HEK293 (cell line): ENCODE data around the gene LZTFL1.

ENCODE experiments used
- ZFP3 ChIP-seq: fragments of 450-650 bp; formaldehyde crosslinking; IDR thresholded peaks from 2 replicates; pipeline ENCODE4 v1.5.1; 2016; ENCODE audit warnings: low read depth, missing biosample characterization, missing genetic modification characterization
- ZNF302 ChIP-seq: fragments of 450-650 bp; formaldehyde crosslinking; IDR thresholded peaks from 2 replicates; pipeline ENCODE4 v1.5.1; 2016; ENCODE audit warnings: missing biosample characterization, missing genetic modification characterization, low read depth
- TF ChIP-seq, protein P1 (sequence below): fragments of 450-650 bp; formaldehyde crosslinking; IDR thresholded peaks from 2 replicates; pipeline ENCODE4 v1.5.1; 2016; ENCODE audit warnings: missing biosample characterization, missing genetic modification characterization, borderline replicate concordance
- TF ChIP-seq, protein P2 (sequence below): fragments of 450-650 bp; formaldehyde crosslinking; IDR thresholded peaks from 2 replicates; pipeline ENCODE4 v1.5.1; 2016; ENCODE audit warnings: missing biosample characterization, missing genetic modification characterization
- TF ChIP-seq, protein P3 (sequence below): fragments of 450-650 bp; formaldehyde crosslinking; IDR thresholded peaks from 2 replicates; pipeline ENCODE4 v1.5.1; 2016; ENCODE audit warnings: missing biosample characterization, missing genetic modification characterization

DNA sequence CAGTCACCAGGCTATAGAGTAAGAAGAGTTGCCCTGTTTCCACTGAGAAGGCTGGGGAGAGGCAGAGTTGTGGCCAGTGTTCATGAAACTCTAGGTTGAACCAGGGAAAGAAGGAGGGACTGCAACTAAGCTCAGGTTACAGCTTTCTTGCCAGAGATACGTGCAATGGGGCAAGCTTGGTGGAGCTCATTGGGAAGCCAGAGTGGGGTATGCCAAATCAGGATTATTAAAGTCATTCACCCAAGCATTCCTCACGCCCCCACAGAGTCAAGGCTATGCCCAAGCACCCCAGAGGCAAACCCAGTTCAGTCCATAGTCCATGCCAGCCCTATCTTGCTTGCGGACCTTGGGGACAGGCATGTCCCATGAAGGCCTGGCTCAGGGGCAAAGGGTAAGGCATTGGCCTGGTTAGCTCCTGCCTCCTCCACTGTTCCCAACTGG is 63.1 kb downstream of the LZTFL1 start:
- TF ChIP-seq, protein P1, sequence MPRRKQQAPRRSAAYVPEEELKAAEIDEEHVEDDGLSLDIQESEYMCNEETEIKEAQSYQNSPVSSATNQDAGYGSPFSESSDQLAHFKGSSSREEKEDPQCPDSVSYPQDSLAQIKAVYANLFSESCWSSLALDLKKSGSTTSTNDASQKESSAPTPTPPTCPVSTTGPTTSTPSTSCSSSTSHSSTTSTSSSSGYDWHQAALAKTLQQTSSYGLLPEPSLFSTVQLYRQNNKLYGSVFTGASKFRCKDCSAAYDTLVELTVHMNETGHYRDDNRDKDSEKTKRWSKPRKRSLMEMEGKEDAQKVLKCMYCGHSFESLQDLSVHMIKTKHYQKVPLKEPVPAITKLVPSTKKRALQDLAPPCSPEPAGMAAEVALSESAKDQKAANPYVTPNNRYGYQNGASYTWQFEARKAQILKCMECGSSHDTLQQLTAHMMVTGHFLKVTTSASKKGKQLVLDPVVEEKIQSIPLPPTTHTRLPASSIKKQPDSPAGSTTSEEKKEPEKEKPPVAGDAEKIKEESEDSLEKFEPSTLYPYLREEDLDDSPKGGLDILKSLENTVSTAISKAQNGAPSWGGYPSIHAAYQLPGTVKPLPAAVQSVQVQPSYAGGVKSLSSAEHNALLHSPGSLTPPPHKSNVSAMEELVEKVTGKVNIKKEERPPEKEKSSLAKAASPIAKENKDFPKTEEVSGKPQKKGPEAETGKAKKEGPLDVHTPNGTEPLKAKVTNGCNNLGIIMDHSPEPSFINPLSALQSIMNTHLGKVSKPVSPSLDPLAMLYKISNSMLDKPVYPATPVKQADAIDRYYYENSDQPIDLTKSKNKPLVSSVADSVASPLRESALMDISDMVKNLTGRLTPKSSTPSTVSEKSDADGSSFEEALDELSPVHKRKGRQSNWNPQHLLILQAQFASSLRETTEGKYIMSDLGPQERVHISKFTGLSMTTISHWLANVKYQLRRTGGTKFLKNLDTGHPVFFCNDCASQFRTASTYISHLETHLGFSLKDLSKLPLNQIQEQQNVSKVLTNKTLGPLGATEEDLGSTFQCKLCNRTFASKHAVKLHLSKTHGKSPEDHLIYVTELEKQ (tag by site-specific recombination), result no peak
- TF ChIP-seq ZFP3 (tag by site-specific recombination), result no peak
- no peak for TF ChIP-seq ZNF302
- TF ChIP-seq, protein P2, sequence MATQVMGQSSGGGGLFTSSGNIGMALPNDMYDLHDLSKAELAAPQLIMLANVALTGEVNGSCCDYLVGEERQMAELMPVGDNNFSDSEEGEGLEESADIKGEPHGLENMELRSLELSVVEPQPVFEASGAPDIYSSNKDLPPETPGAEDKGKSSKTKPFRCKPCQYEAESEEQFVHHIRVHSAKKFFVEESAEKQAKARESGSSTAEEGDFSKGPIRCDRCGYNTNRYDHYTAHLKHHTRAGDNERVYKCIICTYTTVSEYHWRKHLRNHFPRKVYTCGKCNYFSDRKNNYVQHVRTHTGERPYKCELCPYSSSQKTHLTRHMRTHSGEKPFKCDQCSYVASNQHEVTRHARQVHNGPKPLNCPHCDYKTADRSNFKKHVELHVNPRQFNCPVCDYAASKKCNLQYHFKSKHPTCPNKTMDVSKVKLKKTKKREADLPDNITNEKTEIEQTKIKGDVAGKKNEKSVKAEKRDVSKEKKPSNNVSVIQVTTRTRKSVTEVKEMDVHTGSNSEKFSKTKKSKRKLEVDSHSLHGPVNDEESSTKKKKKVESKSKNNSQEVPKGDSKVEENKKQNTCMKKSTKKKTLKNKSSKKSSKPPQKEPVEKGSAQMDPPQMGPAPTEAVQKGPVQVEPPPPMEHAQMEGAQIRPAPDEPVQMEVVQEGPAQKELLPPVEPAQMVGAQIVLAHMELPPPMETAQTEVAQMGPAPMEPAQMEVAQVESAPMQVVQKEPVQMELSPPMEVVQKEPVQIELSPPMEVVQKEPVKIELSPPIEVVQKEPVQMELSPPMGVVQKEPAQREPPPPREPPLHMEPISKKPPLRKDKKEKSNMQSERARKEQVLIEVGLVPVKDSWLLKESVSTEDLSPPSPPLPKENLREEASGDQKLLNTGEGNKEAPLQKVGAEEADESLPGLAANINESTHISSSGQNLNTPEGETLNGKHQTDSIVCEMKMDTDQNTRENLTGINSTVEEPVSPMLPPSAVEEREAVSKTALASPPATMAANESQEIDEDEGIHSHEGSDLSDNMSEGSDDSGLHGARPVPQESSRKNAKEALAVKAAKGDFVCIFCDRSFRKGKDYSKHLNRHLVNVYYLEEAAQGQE (tag by site-specific recombination), result no peak
- TF ChIP-seq, protein P3, sequence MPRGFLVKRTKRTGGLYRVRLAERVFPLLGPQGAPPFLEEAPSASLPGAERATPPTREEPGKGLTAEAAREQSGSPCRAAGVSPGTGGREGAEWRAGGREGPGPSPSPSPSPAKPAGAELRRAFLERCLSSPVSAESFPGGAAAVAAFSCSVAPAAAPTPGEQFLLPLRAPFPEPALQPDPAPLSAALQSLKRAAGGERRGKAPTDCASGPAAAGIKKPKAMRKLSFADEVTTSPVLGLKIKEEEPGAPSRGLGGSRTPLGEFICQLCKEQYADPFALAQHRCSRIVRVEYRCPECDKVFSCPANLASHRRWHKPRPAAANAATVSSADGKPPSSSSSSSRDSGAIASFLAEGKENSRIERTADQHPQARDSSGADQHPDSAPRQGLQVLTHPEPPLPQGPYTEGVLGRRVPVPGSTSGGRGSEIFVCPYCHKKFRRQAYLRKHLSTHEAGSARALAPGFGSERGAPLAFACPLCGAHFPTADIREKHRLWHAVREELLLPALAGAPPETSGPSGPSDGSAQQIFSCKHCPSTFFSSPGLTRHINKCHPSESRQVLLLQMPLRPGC (tag by site-specific recombination), result no peak
